ENCODE measurements around the gene TTBK2. TPM values are rescaled to one million over a fixed set of nuclear protein-coding genes. Genes with fewer than 3 reads are reported as not detected.
"Not testable (repeated sequence)": the region's sequence is repeated elsewhere in the genome, so short reads cannot be mapped to it uniquely, and the experiment has no call there.

Gene TTBK2
- total RNA-seq: 8.8 TPM

DNA sequence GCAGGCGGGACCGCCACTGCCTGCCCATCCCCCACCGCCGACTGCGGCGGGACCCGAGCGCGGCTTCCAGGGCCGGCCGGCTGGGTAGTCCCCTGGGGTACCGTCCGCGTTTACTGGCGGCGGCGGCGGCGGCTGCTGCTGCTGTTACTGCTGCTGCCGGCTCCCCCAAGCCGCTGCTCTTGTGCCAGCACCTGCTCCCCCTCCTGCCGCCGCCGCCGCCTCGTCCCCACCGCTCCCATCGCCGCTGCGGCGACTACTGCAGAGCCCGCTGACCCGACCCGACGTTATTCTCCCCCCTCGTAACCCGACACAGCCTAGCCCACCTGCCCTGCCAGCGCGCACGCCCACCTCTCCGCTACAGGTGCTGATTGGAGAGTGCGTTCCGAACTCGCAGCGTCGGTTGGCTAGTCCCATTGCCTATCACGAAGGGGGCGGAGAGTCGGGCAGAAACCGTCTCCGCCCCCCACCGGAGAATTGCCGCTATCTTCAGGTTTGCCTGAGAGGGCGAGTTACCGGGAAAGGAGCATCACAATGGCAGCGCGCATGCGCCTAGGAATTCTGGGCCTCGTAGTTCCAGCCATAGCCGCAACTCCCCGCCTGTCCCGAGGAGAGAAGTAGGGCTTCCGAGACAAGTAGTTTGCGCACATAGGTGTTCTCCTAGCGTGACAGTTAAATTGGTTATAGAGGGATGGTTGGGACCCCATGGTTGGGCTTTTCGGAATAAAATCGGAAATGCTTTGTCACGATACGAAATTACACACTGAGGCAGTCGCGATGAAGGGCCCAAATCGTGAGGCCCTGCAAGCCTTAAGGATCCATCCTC lies at the start of gene TTBK2:
Gene TTBK2 (minus strand): TSS at position 260 of the 823 bp plus-strand sequence. CDS start 42,161 bp downstream, outside the sequence.
- no peaks in the 10 kb centered on the region for H3K36me3 ChIP-seq
- intact Hi-C loops (cut with DNase I): no loop called here
- TF ChIP-seq POLR2AphosphoS5 (IDR thresholded peaks at IDR 0.05; ENCODE audit: insufficient read depth in 1 of 2, low read depth in 1 of 2) (peak; percentile 82 to 93), POLR2A (IDR thresholded peaks at IDR 0.05) (peak in 1 of 2 donors; percentile 65)
- TF ChIP-seq, protein P1, sequence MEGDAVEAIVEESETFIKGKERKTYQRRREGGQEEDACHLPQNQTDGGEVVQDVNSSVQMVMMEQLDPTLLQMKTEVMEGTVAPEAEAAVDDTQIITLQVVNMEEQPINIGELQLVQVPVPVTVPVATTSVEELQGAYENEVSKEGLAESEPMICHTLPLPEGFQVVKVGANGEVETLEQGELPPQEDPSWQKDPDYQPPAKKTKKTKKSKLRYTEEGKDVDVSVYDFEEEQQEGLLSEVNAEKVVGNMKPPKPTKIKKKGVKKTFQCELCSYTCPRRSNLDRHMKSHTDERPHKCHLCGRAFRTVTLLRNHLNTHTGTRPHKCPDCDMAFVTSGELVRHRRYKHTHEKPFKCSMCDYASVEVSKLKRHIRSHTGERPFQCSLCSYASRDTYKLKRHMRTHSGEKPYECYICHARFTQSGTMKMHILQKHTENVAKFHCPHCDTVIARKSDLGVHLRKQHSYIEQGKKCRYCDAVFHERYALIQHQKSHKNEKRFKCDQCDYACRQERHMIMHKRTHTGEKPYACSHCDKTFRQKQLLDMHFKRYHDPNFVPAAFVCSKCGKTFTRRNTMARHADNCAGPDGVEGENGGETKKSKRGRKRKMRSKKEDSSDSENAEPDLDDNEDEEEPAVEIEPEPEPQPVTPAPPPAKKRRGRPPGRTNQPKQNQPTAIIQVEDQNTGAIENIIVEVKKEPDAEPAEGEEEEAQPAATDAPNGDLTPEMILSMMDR (IDR thresholded peaks at IDR 0.05): peak; percentile 8 to 23 (median 11)
- peak within 1 kb of the TSS; percentile 95 for H3K27ac ChIP-seq
- peak within 1 kb of the TSS; percentile 97 to 98 for H3K4me3 ChIP-seq
- H3K9me3 ChIP-seq: no peaks in the 10 kb centered on the region
- H3K4me1 ChIP-seq: peaks cover 18% of the 10 kb centered on the region
- peak; percentile 98 to 99 for DNase-seq (ENCODE audit: extremely low spot score in 2 of 2)
- H3K27me3 ChIP-seq: no peaks in the 10 kb centered on the region

DNA sequence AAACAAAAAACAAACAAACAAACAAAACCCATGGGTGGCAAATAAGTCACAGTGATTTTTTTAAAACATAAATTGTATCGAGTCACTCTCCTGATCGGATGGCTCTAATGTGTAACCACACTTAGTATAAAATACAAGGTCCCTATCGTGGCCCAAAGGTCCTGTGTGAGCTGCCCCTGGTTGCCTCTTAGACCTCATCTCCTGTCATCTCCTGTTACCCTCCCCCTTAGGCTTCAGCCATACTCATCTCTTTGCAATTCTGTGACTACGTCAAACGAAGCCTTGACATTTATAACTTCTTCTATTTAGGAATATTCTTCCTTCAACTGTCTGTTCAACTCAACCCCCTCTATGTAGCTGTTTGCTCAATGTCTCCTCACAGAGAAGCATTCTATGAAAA lies 43.9 kb upstream of the TTBK2 start:
- Histone ChIP-seq H3K9me3 (no peaks in the 10 kb centered on the region), H3K36me3 (peaks cover 0 to 59% of the 10 kb centered on the region in 2 donors), H3K4me3 (no peak overlapping the region), H3K27me3 (no peaks in the 10 kb centered on the region), H3K4me1 (no peaks in the 10 kb centered on the region), H3K27ac (no peak overlapping the region)
- intact Hi-C loops (cut with DNase I): no loop called here
- no peak for DNase-seq (ENCODE audit: extremely low spot score in 2 of 2)
- TF ChIP-seq POLR2A (IDR thresholded peaks at IDR 0.05) (no peak), POLR2AphosphoS5 (IDR thresholded peaks at IDR 0.05; ENCODE audit: insufficient read depth in 1 of 2, low read depth in 1 of 2) (no peak)
- TF ChIP-seq, protein P1 (IDR thresholded peaks at IDR 0.05): no peak

DNA sequence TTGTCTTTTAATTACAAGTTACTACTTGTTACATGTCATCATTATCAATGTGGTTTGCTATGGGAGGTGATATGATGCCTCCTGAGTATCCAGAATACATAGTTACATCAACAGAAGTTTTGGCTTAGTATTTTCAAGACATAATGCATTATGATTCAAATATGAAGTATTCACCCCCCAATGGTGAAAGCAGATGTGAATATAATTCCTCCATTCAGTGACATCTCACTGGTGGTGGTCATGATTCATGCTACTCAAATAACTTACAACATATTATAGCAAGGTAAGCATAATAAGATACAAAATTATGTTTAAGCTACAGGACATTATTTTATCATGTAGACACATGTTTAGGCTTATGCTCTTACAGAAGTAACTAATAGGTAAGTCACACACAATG lies 34.9 kb upstream of the TTBK2 start:
- H3K36me3 ChIP-seq: peaks cover 0 to 79% of the 10 kb centered on the region in 2 donors
- no peaks in the 10 kb centered on the region for H3K27me3 ChIP-seq
- DNase-seq (ENCODE audit: extremely low spot score in 2 of 2): no peak
- no peaks in the 10 kb centered on the region for H3K9me3 ChIP-seq
- H3K4me3 ChIP-seq: no peak overlapping the region
- intact Hi-C loops (cut with DNase I): no loop called here
- no peaks in the 10 kb centered on the region for H3K4me1 ChIP-seq
- H3K27ac ChIP-seq: no peak overlapping the region
- TF ChIP-seq, protein P1 (IDR thresholded peaks at IDR 0.05): no peak
- no peak for TF ChIP-seq POLR2AphosphoS5 (IDR thresholded peaks at IDR 0.05; ENCODE audit: insufficient read depth in 1 of 2, low read depth in 1 of 2)
- TF ChIP-seq POLR2A (IDR thresholded peaks at IDR 0.05): no peak

DNA sequence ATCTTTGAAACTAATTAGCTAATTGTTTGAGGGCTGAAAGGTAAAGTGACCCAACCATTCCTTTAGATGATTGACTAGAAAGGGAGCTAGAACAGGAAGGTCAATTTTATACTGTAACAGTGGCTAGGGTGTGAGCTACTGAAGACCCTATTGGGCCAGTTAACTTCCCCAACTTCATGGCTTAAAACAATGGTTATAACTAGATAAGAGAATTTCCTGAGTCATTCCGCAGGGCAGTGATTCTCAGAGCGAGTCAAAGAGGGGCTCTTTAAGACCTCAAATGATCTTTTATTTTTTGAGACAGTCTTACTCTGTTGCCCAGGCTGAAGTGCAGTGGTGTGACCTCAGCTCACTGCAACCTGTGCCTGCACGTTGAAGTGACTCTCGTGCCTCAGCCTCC lies 33.7 kb upstream of the TTBK2 start:
- Histone ChIP-seq H3K9me3 (no peaks in the 10 kb centered on the region), H3K27ac (no peak overlapping the region), H3K27me3 (no peaks in the 10 kb centered on the region), H3K4me3 (no peak overlapping the region), H3K36me3 (peaks cover 0 to 79% of the 10 kb centered on the region in 2 donors), H3K4me1 (no peaks in the 10 kb centered on the region)
- TF ChIP-seq, protein P1 (IDR thresholded peaks at IDR 0.05): no peak
- TF ChIP-seq POLR2A (IDR thresholded peaks at IDR 0.05) (no peak), POLR2AphosphoS5 (IDR thresholded peaks at IDR 0.05; ENCODE audit: insufficient read depth in 1 of 2, low read depth in 1 of 2) (no peak)
- no peak for DNase-seq (ENCODE audit: extremely low spot score in 2 of 2)
- intact Hi-C loops (cut with DNase I): no loop called here

DNA sequence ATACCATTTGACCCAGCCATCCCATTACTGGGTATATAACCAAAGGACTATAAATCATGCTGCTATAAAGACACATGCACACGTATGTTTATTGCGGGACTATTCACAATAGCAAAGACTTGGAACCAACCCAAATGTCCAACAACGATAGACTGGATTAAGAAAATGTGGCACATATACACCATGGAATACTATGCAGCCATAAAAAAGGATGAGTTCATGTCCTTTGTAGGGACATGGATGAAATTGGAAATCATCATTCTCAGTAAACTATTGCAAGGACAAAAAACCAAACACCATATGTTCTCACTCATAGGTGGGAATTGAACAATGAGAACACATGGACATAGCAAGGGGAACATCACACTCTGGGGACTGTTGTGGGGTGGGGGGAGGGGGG lies 28.3 kb upstream of the TTBK2 start:
- H3K27me3 ChIP-seq; intact Hi-C loops (cut with DNase I); H3K27ac ChIP-seq; DNase-seq (ENCODE audit: extremely low spot score in 2 of 2); H3K9me3 ChIP-seq; H3K4me3 ChIP-seq; H3K4me1 ChIP-seq: not testable (repeated sequence)
- peaks cover 0 to 69% of the 10 kb centered on the region in 2 donors for H3K36me3 ChIP-seq
